MM.1S (cell line): ENCODE measurements around the gene CNBD2.
"Not testable (repeated sequence)": the region's sequence is repeated elsewhere in the genome, so short reads cannot be mapped to it uniquely, and the experiment has no call there.

Experiments used
- DNase-seq: peaks from one replicate; pipeline ENCODE4 v3.0.0-alpha.2; 2015
- H2AFZ ChIP-seq: fragments of 300-600 bp; sonication (generic); 2 replicates; pipeline ENCODE4 v1.6.0; 2016; ENCODE audit warnings: antibody characterized with exemption, low read length
- H3F3A ChIP-seq: fragments of 300-600 bp; sonication (generic); 2 replicates; pipeline ENCODE4 v1.6.1; 2016; ENCODE audit warnings: mild to moderate bottlenecking, antibody characterized with exemption, low read length, moderate library complexity, mixed read lengths; ENCODE audit not compliant: insufficient read depth
- H3K27ac ChIP-seq: fragments of 300-600 bp; sonication (generic); 2 replicates; pipeline ENCODE4 v1.5.1; 2016; ENCODE audit warnings: mild to moderate bottlenecking, low read length
- H3K27me3 ChIP-seq: fragments of 300-600 bp; sonication (generic); replicated peaks from 2 replicates; pipeline ENCODE4 v1.6.0; 2016; ENCODE audit warnings: low read length; ENCODE audit not compliant: insufficient read depth
- H3K36me3 ChIP-seq: fragments of 300-600 bp; sonication (generic); replicated peaks from 2 replicates; pipeline ENCODE4 v1.6.1; 2016; ENCODE audit warnings: mild to moderate bottlenecking, low read length, mixed read lengths; ENCODE audit not compliant: insufficient read depth
- H3K4me1 ChIP-seq: fragments of 300-600 bp; sonication (generic); 2 replicates; pipeline ENCODE4 v1.6.1; 2016; ENCODE audit warnings: low read length, mixed read lengths
- H3K4me2 ChIP-seq: fragments of 300-600 bp; sonication (generic); 2 replicates; pipeline ENCODE4 v1.6.0; 2016; ENCODE audit warnings: low read depth, low read length
- H3K4me3 ChIP-seq: fragments of 300-600 bp; sonication (generic); 2 replicates; pipeline ENCODE4 v1.5.1; 2016; ENCODE audit warnings: low read length, mixed read lengths
- H3K79me2 ChIP-seq: fragments of 300-600 bp; sonication (generic); 2 replicates; pipeline ENCODE4 v1.6.1; 2016; ENCODE audit warnings: mixed run types, low read length, mixed read lengths
- H3K9ac ChIP-seq: fragments of 300-600 bp; sonication (generic); 2 replicates; pipeline ENCODE4 v1.6.1; 2016; ENCODE audit warnings: low read length, mixed read lengths
- H3K9me2 ChIP-seq: fragments of 300-600 bp; sonication (generic); replicated peaks from 2 replicates; pipeline ENCODE4 v1.6.1; 2016; ENCODE audit warnings: mild to moderate bottlenecking, low read length, mixed read lengths; ENCODE audit not compliant: insufficient read depth
- H3K9me3 ChIP-seq: fragments of 300-600 bp; sonication (generic); replicated peaks from 2 replicates; pipeline ENCODE4 v1.6.1; 2016; ENCODE audit warnings: mild to moderate bottlenecking, low read length, mixed read lengths; ENCODE audit not compliant: insufficient read depth
- H4K20me1 ChIP-seq: fragments of 300-600 bp; sonication (generic); 2 replicates; pipeline ENCODE4 v1.6.1; 2016; ENCODE audit warnings: mild to moderate bottlenecking, low read length, moderate library complexity, mixed read lengths; ENCODE audit not compliant: insufficient read depth
- CTCF ChIP-seq: fragments of 300-600 bp; sonication (generic); IDR thresholded peaks from 2 replicates; pipeline ENCODE4 v1.5.1; 2016; ENCODE audit warnings: antibody characterized with exemption, low read length, mixed read lengths
- EZH2 ChIP-seq: fragments of 300-600 bp; sonication (generic); optimal IDR thresholded peaks from 2 replicates; pipeline ENCODE3; 2017; ENCODE audit warnings: low read depth, mild to moderate bottlenecking, antibody characterized with exemption, low read length, mixed read lengths
- EZH2phosphoT487 ChIP-seq: fragments of 300-600 bp; sonication (generic); IDR thresholded peaks from 2 replicates; pipeline ENCODE4 v1.6.1; 2018; ENCODE audit warnings: antibody characterized with exemption, low read length

The CNBD2 gene

DNA sequence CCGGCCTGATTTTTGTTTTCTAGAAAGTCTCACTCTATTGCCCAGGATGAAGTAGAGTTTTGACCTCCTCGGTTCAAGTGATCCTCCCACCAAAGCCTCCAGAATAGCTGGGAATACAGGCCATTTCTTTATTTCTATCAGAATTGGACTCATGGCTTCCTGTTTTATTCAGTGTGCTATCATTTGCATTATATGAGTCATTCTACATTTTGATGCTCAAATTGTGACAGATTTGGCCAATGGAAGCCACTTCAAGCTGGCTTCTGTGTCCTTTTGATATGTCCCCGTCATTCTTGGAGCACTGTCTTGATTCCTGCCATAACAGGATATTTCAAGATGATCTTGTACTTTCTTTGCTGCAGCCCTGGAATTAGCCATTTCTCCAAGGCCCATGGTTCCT lies 75.1 kb downstream of the CNBD2 start:
- Histone ChIP-seq H3K4me3 (no peak overlapping the region), H4K20me1 (peaks cover 20% of the 10 kb centered on the region)
- no peak for DNase-seq

GRCh38 chr20:36043892-36044515 lies 75.6 kb downstream of the CNBD2 start:
- H3K9me3 ChIP-seq, result no peaks in the 10 kb centered on the region
- no peak for DNase-seq
- TF ChIP-seq EZH2 (no peak), CTCF (no peak), EZH2phosphoT487 (no peak)
- no peak overlapping the region for H3K27ac ChIP-seq
- peaks cover 31% of the 10 kb centered on the region for H3K79me2 ChIP-seq
- no peaks in the 10 kb centered on the region for H3K4me1 ChIP-seq
- H3K9me2 ChIP-seq, result no peaks in the 10 kb centered on the region
- H4K20me1 ChIP-seq, result peaks cover 25% of the 10 kb centered on the region
- peaks cover 11% of the 10 kb centered on the region for H3F3A ChIP-seq
- H3K36me3 ChIP-seq, result no peaks in the 10 kb centered on the region
- no peak overlapping the region for H3K4me3 ChIP-seq
- H3K4me2 ChIP-seq, result no peak overlapping the region
- no peak overlapping the region for H2AFZ ChIP-seq
- H3K27me3 ChIP-seq, result no peaks in the 10 kb centered on the region
- no peak overlapping the region for H3K9ac ChIP-seq

More for the DNA sequence above, 75.1 kb downstream of the CNBD2 start:
- no peak for TF ChIP-seq CTCF
- no peak for TF ChIP-seq EZH2phosphoT487
- TF ChIP-seq EZH2, result no peak
- Histone ChIP-seq H3K36me3 (no peaks in the 10 kb centered on the region), H3K4me2 (no peak overlapping the region), H3K9me2 (no peaks in the 10 kb centered on the region), H3K27me3 (no peaks in the 10 kb centered on the region), H3K9ac (no peak overlapping the region), H3K9me3 (no peaks in the 10 kb centered on the region), H2AFZ (no peak overlapping the region), H3K4me1 (no peaks in the 10 kb centered on the region), H3K79me2 (peaks cover 25% of the 10 kb centered on the region), H3K27ac (no peak overlapping the region), H3F3A (peaks cover 11% of the 10 kb centered on the region)

DNA sequence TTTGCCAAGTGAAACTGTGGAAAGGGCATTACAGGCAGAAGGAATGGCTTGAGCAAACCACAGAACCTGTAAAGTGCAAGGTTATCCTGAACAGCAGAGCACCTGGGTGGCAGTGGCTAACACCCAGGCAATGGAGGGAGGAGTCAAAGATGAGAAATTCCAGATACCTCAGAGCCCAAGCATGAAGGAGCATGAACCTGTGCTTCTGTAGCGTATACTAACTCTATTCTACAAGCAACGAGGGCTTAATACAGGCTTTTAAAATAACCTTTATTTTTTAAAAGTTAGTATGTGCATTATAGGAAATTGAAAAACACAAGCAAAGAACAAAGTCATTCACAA lies 77.0 kb downstream of the CNBD2 start:
- Histone ChIP-seq H3K9ac (no peak overlapping the region), H3K9me2 (no peaks in the 10 kb centered on the region), H4K20me1 (peaks cover 25% of the 10 kb centered on the region), H3K27me3 (no peaks in the 10 kb centered on the region), H3F3A (peaks cover 11% of the 10 kb centered on the region), H3K4me3 (no peak overlapping the region), H3K36me3 (no peaks in the 10 kb centered on the region), H3K4me1 (no peaks in the 10 kb centered on the region), H2AFZ (no peak overlapping the region), H3K27ac (no peak overlapping the region), H3K79me2 (peaks cover 43% of the 10 kb centered on the region), H3K9me3 (no peaks in the 10 kb centered on the region), H3K4me2 (no peak overlapping the region)
- no peak for DNase-seq
- TF ChIP-seq EZH2, result no peak
- TF ChIP-seq EZH2phosphoT487, result no peak
- TF ChIP-seq CTCF, result no peak

GRCh38 chr20:36046073-36046798 lies 77.8 kb downstream of the CNBD2 start:
- H3K36me3 ChIP-seq, H3K4me1 ChIP-seq, H3K9me2 ChIP-seq, DNase-seq, H3K9ac ChIP-seq, H3K4me2 ChIP-seq, H3K4me3 ChIP-seq, H2AFZ ChIP-seq, H3K9me3 ChIP-seq, H3K27me3 ChIP-seq, H3K27ac ChIP-seq: not testable (repeated sequence)
- peaks cover 11% of the 10 kb centered on the region for H3F3A ChIP-seq
- peaks cover 25% of the 10 kb centered on the region for H4K20me1 ChIP-seq
- peaks cover 48% of the 10 kb centered on the region for H3K79me2 ChIP-seq

GRCh38 chr20:36049408-36049807 lies 81.0 kb downstream of the CNBD2 start:
- peaks cover 48% of the 10 kb centered on the region for H3K79me2 ChIP-seq
- not testable (repeated sequence) for H3K9ac ChIP-seq, H3K27me3 ChIP-seq, H2AFZ ChIP-seq, DNase-seq, H3K27ac ChIP-seq, H3K9me2 ChIP-seq, H3K9me3 ChIP-seq, H3K4me1 ChIP-seq, H3F3A ChIP-seq, H3K36me3 ChIP-seq
- peak overlapping the region; percentile 49; the same call in 1 of the 2 replicates for H3K4me2 ChIP-seq
- H4K20me1 ChIP-seq, result peaks cover 25% of the 10 kb centered on the region
- peak overlapping the region; percentile 89 for H3K4me3 ChIP-seq
